Measurements from ENCODE around the gene TXNIP. TPM values are rescaled to one million over a fixed set of nuclear protein-coding genes. Genes with fewer than 3 reads are reported as not detected.

The TXNIP gene
- total RNA-seq, 3 donors from 2014 or later: 2,506 to 3,955 (median 3,543) TPM

- H3K4me1 ChIP-seq: peaks cover 0 to 9% of the 10 kb centered on the region in 2 donors
- no peaks in the 10 kb centered on the region for H3K9me3 ChIP-seq
- peak in 1 of 2 donors; percentile 28 for DNase-seq (ENCODE audit: low spot score in 2 of 2)
- no peaks in the 10 kb centered on the region for H3K27me3 ChIP-seq
- TF ChIP-seq POLR2AphosphoS5 (IDR thresholded peaks at IDR 0.05) (no peak), POLR2A (IDR thresholded peaks at IDR 0.05) (no peak)
- TF ChIP-seq, protein P1, sequence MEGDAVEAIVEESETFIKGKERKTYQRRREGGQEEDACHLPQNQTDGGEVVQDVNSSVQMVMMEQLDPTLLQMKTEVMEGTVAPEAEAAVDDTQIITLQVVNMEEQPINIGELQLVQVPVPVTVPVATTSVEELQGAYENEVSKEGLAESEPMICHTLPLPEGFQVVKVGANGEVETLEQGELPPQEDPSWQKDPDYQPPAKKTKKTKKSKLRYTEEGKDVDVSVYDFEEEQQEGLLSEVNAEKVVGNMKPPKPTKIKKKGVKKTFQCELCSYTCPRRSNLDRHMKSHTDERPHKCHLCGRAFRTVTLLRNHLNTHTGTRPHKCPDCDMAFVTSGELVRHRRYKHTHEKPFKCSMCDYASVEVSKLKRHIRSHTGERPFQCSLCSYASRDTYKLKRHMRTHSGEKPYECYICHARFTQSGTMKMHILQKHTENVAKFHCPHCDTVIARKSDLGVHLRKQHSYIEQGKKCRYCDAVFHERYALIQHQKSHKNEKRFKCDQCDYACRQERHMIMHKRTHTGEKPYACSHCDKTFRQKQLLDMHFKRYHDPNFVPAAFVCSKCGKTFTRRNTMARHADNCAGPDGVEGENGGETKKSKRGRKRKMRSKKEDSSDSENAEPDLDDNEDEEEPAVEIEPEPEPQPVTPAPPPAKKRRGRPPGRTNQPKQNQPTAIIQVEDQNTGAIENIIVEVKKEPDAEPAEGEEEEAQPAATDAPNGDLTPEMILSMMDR (IDR thresholded peaks at IDR 0.05): no peak
- H3K27ac ChIP-seq: peak overlapping the region; percentile 73 to 74
- intact Hi-C loops (cut with DNase I; ENCODE audit: low total_unique reads): no loop called here
- no peak overlapping the region for H3K4me3 ChIP-seq
- peaks cover 10% of the 10 kb centered on the region for H3K36me3 ChIP-seq
Observed at GRCh38 chr1:145988773-145989172, 7.6 kb downstream of the TXNIP start.

- H3K4me1 ChIP-seq: peaks cover 8 to 9% of the 10 kb centered on the region in 2 donors
- H3K36me3 ChIP-seq: peaks cover 7% of the 10 kb centered on the region
- no peak for DNase-seq (ENCODE audit: low spot score in 2 of 2)
- intact Hi-C loops (cut with DNase I; ENCODE audit: low total_unique reads): no loop called here
- no peaks in the 10 kb centered on the region for H3K27me3 ChIP-seq
- H3K4me3 ChIP-seq: no peak overlapping the region
- H3K9me3 ChIP-seq: no peaks in the 10 kb centered on the region
- peak overlapping the region; percentile 73 for H3K27ac ChIP-seq
- no peak for TF ChIP-seq POLR2AphosphoS5 (IDR thresholded peaks at IDR 0.05)
- TF ChIP-seq POLR2A (IDR thresholded peaks at IDR 0.05): peak; percentile 17
- TF ChIP-seq, protein P1 (IDR thresholded peaks at IDR 0.05): no peak
Observed at GRCh38 chr1:145987926-145988325, 8.5 kb downstream of the TXNIP start.

GRCh38 chr1:145986551-145986950, 9.8 kb downstream of the TXNIP start:
- intact Hi-C loops (cut with DNase I; ENCODE audit: low total_unique reads): no loop called here
- H3K9me3 ChIP-seq: no peaks in the 10 kb centered on the region
- H3K27ac ChIP-seq: peak overlapping the region; percentile 95 to 97

GRCh38 chr1:145985502-145986439, 10.6 kb downstream of the TXNIP start:
- Histone ChIP-seq H3K9me3 (no peaks in the 10 kb centered on the region), H3K27me3 (no peaks in the 10 kb centered on the region), H3K27ac (peak overlapping the region; percentile 95 to 97), H3K36me3 (no peaks in the 10 kb centered on the region), H3K4me3 (peak overlapping the region in 2 of 3 donors; percentile 32 to 62), H3K4me1 (peaks cover 12 to 15% of the 10 kb centered on the region in 2 donors)
- intact Hi-C loops (cut with DNase I; ENCODE audit: low total_unique reads): no loop called here
- peak in 1 of 2 donors; percentile 51 for DNase-seq (ENCODE audit: low spot score in 2 of 2)
- TF ChIP-seq, protein P1 (IDR thresholded peaks at IDR 0.05): no peak
- TF ChIP-seq POLR2AphosphoS5 (IDR thresholded peaks at IDR 0.05) (peak in 2 of 3 donors; percentile 52 to 55), POLR2A (IDR thresholded peaks at IDR 0.05) (peak; percentile 21)

More at GRCh38 chr1:145986551-145986950, 9.8 kb downstream of the TXNIP start:
- TF ChIP-seq POLR2AphosphoS5 (IDR thresholded peaks at IDR 0.05) (no peak), POLR2A (IDR thresholded peaks at IDR 0.05) (no peak)
- TF ChIP-seq, protein P1 (IDR thresholded peaks at IDR 0.05): no peak
- peak overlapping the region in 1 of 3 donors; percentile 43 for H3K4me3 ChIP-seq
- H3K4me1 ChIP-seq: peaks cover 12 to 15% of the 10 kb centered on the region in 2 donors
- DNase-seq (ENCODE audit: low spot score in 2 of 2): peak in 1 of 2 donors; percentile 17
- H3K36me3 ChIP-seq: no peaks in the 10 kb centered on the region
- H3K27me3 ChIP-seq: no peaks in the 10 kb centered on the region

- Histone ChIP-seq H3K27ac (peak overlapping the region; percentile 95 to 97), H3K4me1 (peaks cover 15 to 17% of the 10 kb centered on the region in 2 donors), H3K36me3 (no peaks in the 10 kb centered on the region), H3K4me3 (peak overlapping the region in 2 of 3 donors; percentile 32 to 62), H3K27me3 (no peaks in the 10 kb centered on the region), H3K9me3 (no peaks in the 10 kb centered on the region)
- peak in 1 of 2 donors; percentile 60 for DNase-seq (ENCODE audit: low spot score in 2 of 2)
- TF ChIP-seq POLR2A (IDR thresholded peaks at IDR 0.05) (no peak), POLR2AphosphoS5 (IDR thresholded peaks at IDR 0.05) (peak in 1 of 3 donors; percentile 30)
- TF ChIP-seq, protein P1 (IDR thresholded peaks at IDR 0.05): no peak
- intact Hi-C loops (cut with DNase I; ENCODE audit: low total_unique reads): no loop called here
Observed at GRCh38 chr1:145985129-145985501, 11.3 kb downstream of the TXNIP start.

Data from breast epithelium (tissue), 4 donors.